Mucosa of descending colon (tissue), 3 donors: ENCODE results near the gene UNG. TPM values are rescaled to one million over a fixed set of nuclear protein-coding genes. Genes with fewer than 3 reads are reported as not detected.

Experiments
- ATAC-seq: fragments of 200-7000 bp; cut with Tn5 transposase; one replicate; pipeline ENCODE4 v1.9.1; 2020; ENCODE audit warnings: mild to moderate bottlenecking, moderate library complexity
- DNase-seq, 3 donors: peaks; one replicate each; pipeline ENCODE4 v3.0.0-alpha.2; 2020
- H3K36me3 ChIP-seq: fragments of 200-600 bp; one replicate; pipeline ENCODE4 v1.8.0; 2021; ENCODE audit warnings: low read depth, mild to moderate bottlenecking
- H3K4me1 ChIP-seq: fragments of 200-600 bp; one replicate; pipeline ENCODE4 v1.8.0; 2021; ENCODE audit warnings: low read depth, mild to moderate bottlenecking
- H3K4me3 ChIP-seq: fragments of 200-600 bp; one replicate; pipeline ENCODE4 v1.8.0; 2021; ENCODE audit warnings: mild to moderate bottlenecking
- H3K9me3 ChIP-seq: fragments of 200-600 bp; one replicate; pipeline ENCODE4 v1.8.0; 2021; ENCODE audit warnings: mild to moderate bottlenecking
- intact Hi-C, 2 donors: fragments of 100-400 bp; cut with DNase I in 1 of 2; cut with micrococcal nuclease in 1 of 2; formaldehyde crosslinking; loops; one replicate each; pipeline versions ENCODE4 v1.11.0 to v1.11.1; 2022; cut with DNase I, micrococcal nuclease
- total RNA-seq, 3 donors: library from RNA; stranded (reverse); fragmentation: NEBNext Ultra II Directional in 2 of 3; extraction: Animal tissue kit (Norgen Biotek cat#: 25700) in 2 of 3; gene quantifications; one replicate each; pipeline versions ENCODE4 v1.2.1 to v1.2.4, GENCODE V29; 2021 to 2023
- TF ChIP-seq, protein P1 (sequence below): fragments of 200-600 bp; IDR thresholded peaks from one replicate; pipeline ENCODE4 v1.8.0; 2022; ENCODE audit warnings: antibody characterized with exemption, mild to moderate bottlenecking
- donor health status: DM: no; HTN: no; CAD: no; lungs with moderate emphysema.
- donor health status: DM: no; HTN: no; CAD: no.
- donor health status: DM: no; HTN: yes; CAD: no.

The UNG gene
- total RNA-seq, 3 donors from 2014 or later, result 22.1 to 39.4 (median 35.6) TPM

DNA sequence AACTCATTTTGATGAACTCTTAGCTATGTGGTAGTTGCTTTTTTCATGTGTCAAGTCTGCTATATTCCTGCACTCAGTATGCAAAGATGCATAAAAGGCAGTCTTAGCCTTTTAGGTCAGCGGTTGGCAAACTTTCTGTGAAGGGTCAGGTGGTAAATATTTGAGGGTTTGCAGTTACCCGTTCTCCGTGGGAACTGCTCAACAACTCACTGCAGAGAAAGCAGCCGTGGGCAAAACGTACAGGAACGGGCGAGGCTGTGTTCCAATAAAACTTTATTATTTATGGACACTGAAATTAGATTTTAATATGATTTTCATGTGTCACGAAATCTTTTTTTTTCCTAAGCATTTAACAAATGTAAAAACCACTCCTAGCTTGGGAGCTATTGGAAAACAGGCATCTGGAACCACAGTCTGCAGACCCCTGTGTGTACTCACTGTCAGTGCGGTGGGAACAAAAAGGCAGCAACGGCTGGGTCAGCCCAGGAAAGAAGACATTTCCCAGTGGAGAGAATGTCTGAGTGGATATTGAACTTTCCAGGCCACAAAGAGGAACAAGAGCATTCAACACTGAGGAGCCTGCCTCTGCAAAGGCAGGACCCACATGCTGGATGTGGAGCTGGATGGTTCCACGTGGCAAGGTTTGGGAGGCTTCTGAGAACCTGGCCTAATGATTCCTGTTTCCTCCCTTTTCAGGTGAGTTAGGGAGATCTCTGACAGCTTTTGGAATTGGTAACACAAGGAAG lies 15.5 kb downstream of the UNG start:
- no peak for ATAC-seq
- Histone ChIP-seq H3K4me3 (no peak overlapping the region), H3K4me1 (peaks cover 35% of the 10 kb centered on the region), H3K9me3 (no peaks in the 10 kb centered on the region), H3K36me3 (peaks cover 1% of the 10 kb centered on the region)
- intact Hi-C loops, result no loop called here
- DNase-seq, result no peak
- TF ChIP-seq, protein P1, sequence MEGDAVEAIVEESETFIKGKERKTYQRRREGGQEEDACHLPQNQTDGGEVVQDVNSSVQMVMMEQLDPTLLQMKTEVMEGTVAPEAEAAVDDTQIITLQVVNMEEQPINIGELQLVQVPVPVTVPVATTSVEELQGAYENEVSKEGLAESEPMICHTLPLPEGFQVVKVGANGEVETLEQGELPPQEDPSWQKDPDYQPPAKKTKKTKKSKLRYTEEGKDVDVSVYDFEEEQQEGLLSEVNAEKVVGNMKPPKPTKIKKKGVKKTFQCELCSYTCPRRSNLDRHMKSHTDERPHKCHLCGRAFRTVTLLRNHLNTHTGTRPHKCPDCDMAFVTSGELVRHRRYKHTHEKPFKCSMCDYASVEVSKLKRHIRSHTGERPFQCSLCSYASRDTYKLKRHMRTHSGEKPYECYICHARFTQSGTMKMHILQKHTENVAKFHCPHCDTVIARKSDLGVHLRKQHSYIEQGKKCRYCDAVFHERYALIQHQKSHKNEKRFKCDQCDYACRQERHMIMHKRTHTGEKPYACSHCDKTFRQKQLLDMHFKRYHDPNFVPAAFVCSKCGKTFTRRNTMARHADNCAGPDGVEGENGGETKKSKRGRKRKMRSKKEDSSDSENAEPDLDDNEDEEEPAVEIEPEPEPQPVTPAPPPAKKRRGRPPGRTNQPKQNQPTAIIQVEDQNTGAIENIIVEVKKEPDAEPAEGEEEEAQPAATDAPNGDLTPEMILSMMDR, result no peak

DNA sequence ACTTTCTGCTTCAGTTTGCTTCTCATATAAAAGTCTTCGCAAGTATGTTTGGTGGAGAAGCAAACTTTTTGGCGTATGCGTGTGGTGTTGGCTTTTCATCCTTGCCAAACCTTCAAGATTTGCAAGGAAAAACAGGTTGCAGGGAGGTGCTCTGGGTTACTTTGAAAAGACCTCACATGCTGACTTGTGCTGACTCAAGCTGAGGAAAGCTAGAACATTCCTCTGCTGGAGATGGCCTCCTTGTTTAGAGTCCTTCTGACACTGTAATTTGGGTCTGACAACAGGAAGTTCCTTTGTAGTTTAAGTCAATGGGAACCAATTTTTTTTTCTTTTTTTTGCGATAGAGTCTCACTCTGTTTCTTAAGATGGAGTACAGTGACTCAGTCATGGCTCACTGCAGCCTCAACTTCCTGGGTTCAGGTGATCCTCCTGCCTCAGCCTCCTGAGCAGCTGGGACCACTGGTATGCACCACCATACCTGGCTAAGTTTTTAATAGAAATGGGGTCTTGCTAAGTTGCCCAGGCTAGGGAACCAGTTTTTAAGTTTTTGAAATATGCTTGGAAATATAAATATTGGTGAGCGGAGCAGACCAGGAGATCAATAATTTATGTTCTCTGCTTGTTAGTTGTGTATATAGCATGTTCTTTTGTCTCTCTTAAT lies 16.4 kb downstream of the UNG start:
- Histone ChIP-seq H3K36me3 (no peaks in the 10 kb centered on the region), H3K9me3 (no peaks in the 10 kb centered on the region), H3K4me3 (no peak overlapping the region), H3K4me1 (peaks cover 35% of the 10 kb centered on the region)
- DNase-seq (no peak), ATAC-seq (no peak)
- TF ChIP-seq, protein P1, result no peak
- intact Hi-C loops, result no loop called here

- TF ChIP-seq, protein P1, result no peak
- no peaks in the 10 kb centered on the region for H3K9me3 ChIP-seq
- ATAC-seq (no peak), DNase-seq (no peak)
- intact Hi-C loops, result no loop called here
- H3K4me1 ChIP-seq, result peaks cover 35% of the 10 kb centered on the region
- no peak overlapping the region for H3K4me3 ChIP-seq
- no peaks in the 10 kb centered on the region for H3K36me3 ChIP-seq
Observed at GRCh38 chr12:109114644-109115043, 17.2 kb downstream of the UNG start.

DNA sequence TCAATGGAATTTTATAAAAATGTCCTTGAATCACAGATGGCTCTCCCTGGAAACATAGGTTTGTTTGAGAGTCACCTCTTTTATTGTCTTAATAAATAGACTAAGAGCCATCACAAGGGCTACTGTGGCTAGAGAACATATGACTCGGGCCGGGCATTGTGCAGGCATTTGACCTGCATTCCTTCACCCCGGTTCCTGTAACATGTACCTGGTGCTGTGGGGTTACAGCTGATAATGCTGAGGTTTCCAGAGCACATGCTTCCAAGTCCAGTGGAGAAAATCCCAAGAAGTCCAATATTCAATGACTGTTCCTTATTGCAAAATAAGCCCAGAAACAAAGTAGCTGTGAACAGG lies 18.0 kb downstream of the UNG start:
- ATAC-seq (no peak), DNase-seq (no peak)
- TF ChIP-seq, protein P1, result no peak
- Histone ChIP-seq H3K4me3 (no peak overlapping the region), H3K9me3 (no peaks in the 10 kb centered on the region), H3K4me1 (peaks cover 33% of the 10 kb centered on the region), H3K36me3 (no peaks in the 10 kb centered on the region)
- intact Hi-C loops, result no loop called here

GRCh38 chr12:109115758-109116610 lies 18.6 kb downstream of the UNG start, which contains the start of gene ACACB:
ACACB (plus strand) TSS chr12:109116587; CDS start chr12:109139406, 22,819 bp downstream.
- peaks cover 31% of the 10 kb centered on the region for H3K4me1 ChIP-seq
- H3K4me3 ChIP-seq, result no peak within 1 kb of the TSS
- no peaks in the 10 kb centered on the region for H3K9me3 ChIP-seq
- DNase-seq, result peak; percentile 65 to 79 (median 73)
- intact Hi-C loops, result no loop called here
- no peaks in the 10 kb centered on the region for H3K36me3 ChIP-seq
- TF ChIP-seq, protein P1, result no peak
- ATAC-seq, result peak; percentile 76
